GM19438 (cell line): ENCODE measurements around the gene KCNMB1.

ENCODE experiments used
- ATAC-seq: cut with Tn5 transposase; IDR thresholded peaks from one replicate; pipeline ENCODE4 v1.9.1; 2021; ENCODE audit warnings: low read depth; ENCODE audit not compliant: unreplicated experiment

Gene KCNMB1

GRCh38 chr5:170388818-170389549, at the start of gene KCNMB1:
Gene KCNMB1, minus strand, starts transcription at chr5:170389367. Its CDS starts 3,920 bp downstream, at chr5:170385447.
- ATAC-seq, result no peak

DNA sequence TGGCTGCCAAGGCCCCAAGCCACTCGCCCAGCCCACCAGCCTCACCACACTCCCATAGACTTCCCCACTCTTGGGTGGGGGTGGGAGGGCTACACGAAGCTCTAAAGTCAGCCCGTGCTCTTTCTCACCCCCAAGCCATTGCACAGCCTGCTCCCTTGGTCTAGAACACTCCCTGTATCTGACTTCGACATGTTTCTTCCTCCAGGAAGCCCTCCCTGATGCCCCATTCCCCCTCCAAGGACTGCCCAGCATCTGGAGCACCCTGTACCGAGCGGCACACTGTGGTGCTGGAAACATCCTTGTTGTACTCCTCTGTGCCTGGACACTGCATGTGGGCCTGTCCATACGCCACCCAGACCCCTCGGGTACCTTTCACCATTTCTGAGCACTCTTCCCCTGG, 49.4 kb upstream of the KCNMB1 start:
- ATAC-seq, result no peak

DNA sequence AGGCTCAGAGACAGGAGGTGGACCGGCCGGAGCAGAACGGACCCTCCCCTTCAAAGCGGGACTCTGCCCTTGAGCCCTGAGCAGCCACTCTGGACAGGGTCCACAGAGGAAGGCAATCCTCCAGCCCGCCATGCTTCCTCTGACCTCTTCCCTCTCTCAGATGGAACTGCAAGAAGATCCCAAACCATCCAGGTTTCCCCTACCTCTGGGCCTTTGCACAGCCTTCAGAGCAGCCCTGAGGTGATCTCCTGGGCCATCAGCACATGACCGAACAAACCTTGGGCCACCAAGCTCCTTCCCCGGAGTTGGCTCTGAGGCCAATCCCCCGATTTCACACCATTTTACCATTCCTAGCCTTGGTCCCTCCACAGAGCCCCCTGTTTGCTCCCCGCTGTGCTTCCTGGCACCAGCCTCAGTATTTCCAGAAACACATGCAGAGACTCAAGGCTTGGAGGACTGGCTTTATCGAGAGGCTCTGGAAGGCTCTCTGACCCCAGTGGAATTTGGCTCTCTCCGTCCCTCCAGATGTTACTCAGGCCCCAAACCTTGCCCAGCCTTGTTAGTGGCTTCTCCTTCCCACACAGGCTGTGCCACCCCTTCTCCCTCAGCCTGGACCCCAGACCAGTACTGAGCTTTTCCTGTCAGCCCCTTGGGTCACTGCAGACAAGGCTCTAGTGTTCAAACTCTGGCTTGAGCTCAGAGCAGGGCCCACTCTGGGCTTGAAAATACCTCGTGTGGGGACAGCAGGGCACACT, 48.6 kb upstream of the KCNMB1 start:
- no peak for ATAC-seq

DNA sequence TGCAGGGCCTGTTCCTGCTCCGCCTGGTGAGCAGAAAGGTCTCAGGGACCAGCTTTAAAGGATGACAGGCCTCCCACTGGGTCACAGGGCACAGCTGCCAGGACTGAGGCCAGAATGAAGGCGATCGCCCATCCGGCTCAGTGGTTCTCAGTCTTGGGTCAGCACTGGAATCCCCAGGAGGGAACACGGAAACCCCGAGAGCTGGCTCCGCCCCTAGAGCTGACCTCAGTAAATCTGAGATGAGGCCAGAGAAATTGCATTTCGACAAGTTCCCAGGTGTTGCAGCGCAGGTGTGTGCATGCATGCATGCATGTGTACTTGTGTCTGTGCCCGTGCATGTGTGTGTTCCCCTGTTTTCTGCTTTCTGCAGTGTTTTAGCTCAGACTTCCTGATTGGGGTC, 47.2 kb upstream of the KCNMB1 start:
- ATAC-seq, result no peak

DNA sequence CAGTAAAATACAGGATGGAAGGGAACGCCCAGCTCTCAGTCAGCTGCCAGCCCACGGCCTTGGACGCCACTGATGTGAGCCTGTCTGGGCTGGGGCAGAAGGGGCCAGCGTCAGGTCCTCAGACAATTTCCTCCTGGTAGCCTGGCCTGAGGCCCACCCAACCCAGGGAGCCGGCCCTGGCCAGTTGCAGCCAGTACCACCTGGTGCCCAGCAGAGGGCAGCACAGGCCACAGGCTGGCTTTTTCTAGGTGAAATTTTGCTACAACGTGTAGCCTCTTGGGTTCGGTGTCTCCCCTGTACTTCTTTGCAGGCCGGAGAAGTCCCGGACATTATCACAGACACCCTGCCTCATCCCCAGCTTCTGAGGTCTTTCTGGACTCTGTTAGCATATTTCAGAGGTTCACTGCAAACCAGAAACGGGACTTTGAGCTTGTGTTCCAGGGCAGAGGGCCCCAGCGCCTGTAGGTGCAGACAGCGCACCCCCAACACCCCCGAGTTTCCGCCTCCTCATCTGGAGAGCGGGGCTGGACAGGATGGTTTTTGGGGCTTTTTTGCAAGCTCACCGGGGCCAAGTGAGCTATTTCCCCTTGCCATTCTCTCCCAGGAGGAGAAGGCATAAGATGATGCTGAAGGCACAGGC, 45.9 kb upstream of the KCNMB1 start:
- ATAC-seq, result peak; percentile 85

- no peak for ATAC-seq
Observed at GRCh38 chr5:170432669-170433068, 43.5 kb upstream of the KCNMB1 start.

DNA sequence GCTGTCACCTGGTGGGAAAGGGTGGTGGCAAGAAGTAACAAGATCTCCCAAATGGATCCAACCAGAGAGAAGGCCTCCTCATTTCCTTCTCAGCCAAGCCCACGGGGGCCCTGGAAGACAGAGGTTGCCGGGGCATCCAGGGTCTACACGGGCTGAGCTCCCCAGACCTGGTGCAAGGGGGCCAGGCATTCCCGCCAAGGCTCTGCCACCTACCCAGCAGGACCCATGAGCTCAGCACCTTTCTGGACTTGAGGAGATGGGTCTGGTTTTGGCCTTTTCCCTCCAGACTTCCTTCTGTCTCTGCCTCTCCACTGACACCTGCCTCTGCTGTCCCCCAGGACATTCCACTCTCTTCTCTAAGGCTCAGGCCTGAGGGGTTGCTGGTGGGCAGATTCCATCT, 42.4 kb upstream of the KCNMB1 start:
- no peak for ATAC-seq

DNA sequence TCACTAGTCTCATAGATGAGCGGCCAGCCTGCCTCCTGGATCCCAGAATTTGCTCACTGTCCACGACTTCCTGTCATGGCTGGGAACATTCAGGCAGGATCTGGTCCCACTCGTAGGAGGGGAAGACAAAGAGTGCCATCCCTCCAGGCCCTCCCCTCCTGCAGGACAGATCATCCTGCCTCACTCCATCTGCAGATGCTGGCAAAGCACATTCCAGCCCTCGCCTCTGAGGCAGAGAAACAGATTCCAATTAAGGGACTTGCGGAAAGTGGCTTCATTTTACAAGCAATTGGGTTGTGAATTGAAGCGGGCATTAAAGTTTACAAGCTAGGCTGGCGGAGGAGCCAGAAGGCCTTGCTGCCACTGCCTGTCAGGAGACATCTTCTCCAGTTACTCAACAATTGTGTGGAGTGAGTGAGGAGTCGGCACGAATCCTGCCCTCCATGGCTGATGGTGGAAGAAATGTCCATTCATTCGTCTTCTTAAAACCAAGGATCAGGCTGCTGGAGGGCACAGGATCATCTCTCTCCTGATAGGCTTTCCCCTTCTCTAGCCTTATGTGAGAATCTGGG, 41.8 kb upstream of the KCNMB1 start:
- no peak for ATAC-seq

DNA sequence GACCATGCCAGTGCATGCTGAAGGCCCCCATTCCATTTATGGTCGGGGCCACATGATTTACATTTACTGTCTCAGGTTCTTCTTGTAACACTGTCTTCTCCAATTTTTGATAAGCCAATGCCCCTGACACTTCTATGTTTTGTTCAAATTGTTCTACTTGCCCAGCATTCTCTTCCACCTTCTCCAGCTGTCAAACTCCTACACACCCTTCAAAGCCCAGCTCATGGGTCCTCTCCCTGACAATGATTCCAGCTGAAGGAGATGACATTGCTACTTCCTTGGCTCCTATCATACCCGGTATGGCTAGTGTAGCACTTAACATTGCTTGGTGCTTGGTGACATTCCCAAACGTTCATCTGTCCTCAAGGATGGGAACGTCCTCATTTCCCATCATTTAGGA, 41.1 kb upstream of the KCNMB1 start:
- ATAC-seq, result no peak

- no peak for ATAC-seq
Observed at GRCh38 chr5:170429014-170429413, 39.8 kb upstream of the KCNMB1 start.

- no peak for ATAC-seq
Observed at GRCh38 chr5:170427672-170428236, 38.6 kb upstream of the KCNMB1 start.

DNA sequence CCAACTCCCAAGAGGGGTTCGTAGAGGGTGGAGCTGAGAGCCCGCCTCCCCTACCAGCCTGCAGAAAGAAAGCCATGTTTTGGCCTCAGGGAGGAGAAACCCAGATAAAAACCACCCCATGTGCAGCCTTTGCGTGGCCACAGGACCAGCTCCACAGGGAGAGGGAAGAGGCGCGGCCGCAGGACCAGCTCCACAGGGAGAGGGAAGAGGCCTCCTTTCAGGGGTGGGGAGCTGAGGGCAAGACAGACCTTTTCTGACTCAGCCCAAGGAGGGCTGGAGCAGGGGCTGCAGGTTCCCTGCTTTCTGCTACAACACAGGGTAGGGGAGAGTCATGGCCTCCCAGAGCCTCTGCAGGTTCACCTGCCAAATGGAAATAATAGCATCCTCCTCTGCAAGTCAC, 37.6 kb upstream of the KCNMB1 start:
- ATAC-seq, result no peak

DNA sequence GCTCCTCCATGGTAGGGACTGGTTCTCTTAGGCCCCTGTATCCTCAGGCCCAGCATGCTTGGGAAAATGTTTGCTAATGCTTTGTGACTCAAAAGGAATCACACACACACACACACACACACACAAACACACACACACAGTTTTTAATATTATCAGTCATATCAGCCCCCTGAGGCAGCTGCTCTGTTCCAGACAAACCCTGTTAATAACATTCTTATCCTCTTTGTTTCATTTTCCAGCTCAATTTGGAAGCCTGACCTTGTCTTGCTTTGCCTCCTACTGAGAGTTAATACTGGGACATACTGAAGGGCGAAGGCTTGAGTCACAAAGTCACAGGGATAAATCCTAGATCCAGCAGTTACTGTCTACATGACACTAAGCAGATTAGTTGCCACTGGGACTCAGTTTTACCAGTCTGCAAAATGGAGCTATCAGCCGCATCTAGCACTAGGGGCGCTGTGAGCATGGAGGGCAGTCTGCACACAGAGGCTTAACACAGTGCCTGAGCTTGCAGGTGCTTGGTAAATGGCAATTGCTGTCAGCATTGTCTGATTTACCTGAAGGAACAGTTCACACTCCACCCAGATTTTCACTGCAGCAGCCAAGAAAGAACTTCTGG, 37.1 kb upstream of the KCNMB1 start:
- ATAC-seq, result no peak

DNA sequence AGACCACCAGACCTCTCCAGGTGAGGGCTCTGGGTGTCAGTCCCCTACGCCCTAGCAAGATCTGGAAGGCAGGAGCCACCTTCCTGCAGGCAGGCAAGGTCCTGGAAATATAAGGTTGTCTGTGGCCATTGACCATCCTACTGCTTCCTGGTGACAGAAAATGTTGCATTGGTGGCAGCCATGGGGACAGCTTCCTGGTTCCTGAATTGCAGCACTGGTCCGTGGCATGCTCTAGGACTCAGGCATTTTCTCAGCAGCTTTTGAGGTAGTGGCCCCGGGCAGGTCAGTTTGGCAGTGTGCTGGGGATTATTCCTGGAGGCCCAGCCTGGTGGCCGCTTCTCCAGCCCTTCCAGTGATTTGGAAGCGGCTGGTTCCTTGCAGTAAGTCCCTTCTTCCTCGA, 36.6 kb upstream of the KCNMB1 start:
- ATAC-seq, result no peak

- ATAC-seq, result no peak
Observed at GRCh38 chr5:170424629-170425028, 35.5 kb upstream of the KCNMB1 start.

DNA sequence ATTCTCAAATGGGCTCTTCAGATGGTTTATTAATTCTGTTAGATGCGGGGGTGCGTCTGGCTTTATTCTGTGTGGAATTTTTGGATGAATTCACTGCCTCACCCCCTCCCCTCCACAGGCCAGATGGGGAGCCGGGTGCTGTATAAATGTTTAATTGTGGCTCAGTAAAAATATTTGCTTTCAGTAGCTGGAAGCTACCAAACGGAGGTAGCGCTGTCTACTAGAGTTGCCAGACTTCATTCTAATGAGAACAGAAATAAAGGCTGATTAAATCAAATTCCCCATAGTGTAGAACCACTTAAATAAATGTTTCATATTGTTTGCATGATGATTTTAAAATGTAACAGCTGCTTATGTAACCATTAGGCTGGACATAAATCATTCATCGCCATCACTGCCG, 34.5 kb upstream of the KCNMB1 start:
- ATAC-seq, result no peak

DNA sequence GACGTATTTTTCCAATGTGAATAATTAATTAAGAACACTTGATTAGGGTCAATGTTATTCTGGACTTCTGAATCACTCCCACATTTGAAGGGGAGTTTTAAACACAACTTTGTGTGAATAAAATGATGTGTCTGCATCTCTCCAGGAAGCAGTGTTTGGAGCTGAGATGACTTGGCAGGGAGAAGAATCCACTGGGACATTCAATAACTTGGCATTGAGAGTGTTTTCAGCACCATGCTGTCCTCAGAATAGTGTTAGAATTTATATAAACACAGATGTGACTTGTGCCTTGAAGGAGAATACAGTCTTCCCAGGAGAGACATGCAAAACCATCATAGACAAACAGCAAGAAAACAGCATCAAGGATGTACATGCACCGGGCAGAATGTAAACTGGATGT, 32.7 kb upstream of the KCNMB1 start:
- ATAC-seq, result no peak

DNA sequence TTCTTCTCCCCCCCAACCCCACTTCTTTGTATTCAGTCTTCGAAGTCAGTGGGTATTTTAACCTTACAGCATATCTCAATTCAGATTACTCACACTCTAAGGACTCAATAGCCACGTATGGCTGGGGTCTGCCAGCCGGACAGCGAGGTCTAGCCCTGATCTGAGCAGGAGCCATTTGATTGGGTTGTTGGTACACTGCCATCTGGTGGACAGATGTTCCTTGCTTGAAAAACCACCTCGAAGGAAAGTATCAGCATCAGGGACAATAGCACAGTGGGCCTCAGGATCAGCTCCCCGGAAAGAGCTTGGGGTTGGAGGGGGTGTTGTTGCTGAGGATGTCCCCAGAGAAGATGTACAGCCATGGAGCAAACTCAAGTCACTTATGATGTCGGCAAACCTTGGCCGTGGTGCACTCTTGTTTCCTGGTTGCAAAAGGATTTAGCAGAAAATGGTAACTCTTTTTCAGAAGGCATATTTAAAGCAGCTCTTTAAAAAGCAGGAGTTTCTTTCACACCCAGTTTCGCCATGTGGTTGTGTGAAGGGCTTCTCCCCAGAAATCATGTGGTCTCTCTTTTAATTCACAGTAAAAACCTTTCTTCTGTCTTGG, 31.7 kb upstream of the KCNMB1 start:
- ATAC-seq, result no peak

GRCh38 chr5:170419643-170420042, 30.5 kb upstream of the KCNMB1 start:
- no peak for ATAC-seq

GRCh38 chr5:170418736-170419135, 29.6 kb upstream of the KCNMB1 start:
- ATAC-seq, result no peak
